ENCODE results near the gene PPP1R36. TPM values are rescaled to one million over a fixed set of nuclear protein-coding genes. Genes with fewer than 3 reads are reported as not detected.
A peak's percentile ranks its signal among the peaks of the same experiment; 100 is the strongest.

The PPP1R36 gene
- polyA plus RNA-seq, 2 donors = 0.26 to 0.71 TPM

DNA sequence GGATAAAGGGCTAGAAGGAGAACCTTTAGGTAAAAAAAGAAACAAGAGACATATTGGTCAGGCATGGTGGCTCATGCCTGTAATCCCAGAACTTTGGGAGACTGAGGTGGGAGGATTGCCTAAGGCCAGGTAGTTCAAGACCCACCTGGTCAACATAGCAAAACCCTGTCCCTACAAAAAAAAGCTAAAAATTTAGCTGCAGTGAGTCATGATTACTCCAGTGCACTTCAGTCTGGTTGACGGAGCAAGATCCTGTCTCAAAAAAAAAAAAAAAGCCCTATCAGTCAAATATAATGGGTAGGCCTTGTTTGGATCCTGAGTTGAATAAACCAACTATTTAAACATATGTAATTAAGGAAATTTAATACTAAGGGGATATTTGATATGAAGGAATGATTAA lies 54.2 kb downstream of the PPP1R36 start:
- no peak overlapping the region for H3K27ac ChIP-seq (ENCODE audit: low read depth in 2 of 2, low read length in 1 of 2)
- no peaks in the 10 kb centered on the region for H3K9me3 ChIP-seq (ENCODE audit: control insufficient read depth in 2 of 2, insufficient read depth in 1 of 2, low read depth in 1 of 2, low read length in 1 of 2)
- H3K4me3 ChIP-seq (ENCODE audit: low read depth in 1 of 2, low read length in 2 of 2) = no peak overlapping the region
- 68 to 77% methylated on average over 1 of the region's 1 CpG for WGBS, 2 donors
- no peaks in the 10 kb centered on the region for H3K36me3 ChIP-seq (ENCODE audit: control insufficient read depth in 2 of 2, insufficient read depth in 2 of 2, low read length in 1 of 2)
- no peaks in the 10 kb centered on the region for H3K27me3 ChIP-seq (ENCODE audit: control insufficient read depth in 1 of 2, insufficient read depth in 2 of 2, low read length in 2 of 2)
- peaks cover 0 to 2% of the 10 kb centered on the region in 2 donors for H3K4me1 ChIP-seq (ENCODE audit: control insufficient read depth in 2 of 2, insufficient read depth in 2 of 2, low read length in 1 of 2)

DNA sequence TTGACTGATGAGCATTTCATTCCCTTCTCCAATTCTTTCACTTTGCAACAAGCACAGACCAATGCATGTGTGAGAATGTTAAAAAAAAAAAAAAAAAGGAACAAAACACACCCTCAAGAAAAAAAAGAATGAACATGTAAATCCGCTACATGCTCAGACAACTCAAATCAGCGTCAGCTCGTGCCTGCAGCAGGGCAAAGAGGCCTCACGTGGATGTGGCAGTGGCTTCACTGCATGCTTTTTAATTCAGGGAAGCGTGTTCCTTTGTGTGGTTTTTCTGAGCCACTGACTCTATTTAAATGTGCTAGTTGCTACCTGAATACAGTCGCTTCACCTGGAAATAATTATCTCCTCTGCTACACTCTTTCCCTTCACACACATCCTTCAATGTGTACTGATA lies 55.1 kb downstream of the PPP1R36 start:
- Histone ChIP-seq H3K4me3 (ENCODE audit: low read depth in 1 of 2, low read length in 2 of 2) (no peak overlapping the region), H3K27me3 (ENCODE audit: control insufficient read depth in 1 of 2, insufficient read depth in 2 of 2, low read length in 2 of 2) (no peaks in the 10 kb centered on the region), H3K36me3 (ENCODE audit: control insufficient read depth in 2 of 2, insufficient read depth in 2 of 2, low read length in 1 of 2) (no peaks in the 10 kb centered on the region), H3K4me1 (ENCODE audit: control insufficient read depth in 2 of 2, insufficient read depth in 2 of 2, low read length in 1 of 2) (peaks cover 0 to 2% of the 10 kb centered on the region in 2 donors), H3K9me3 (ENCODE audit: control insufficient read depth in 2 of 2, insufficient read depth in 1 of 2, low read depth in 1 of 2, low read length in 1 of 2) (no peaks in the 10 kb centered on the region), H3K27ac (ENCODE audit: low read depth in 2 of 2, low read length in 1 of 2) (no peak overlapping the region)
- 55 to 65% methylated on average over 6 of the region's 6 CpGs for WGBS, 2 donors

DNA sequence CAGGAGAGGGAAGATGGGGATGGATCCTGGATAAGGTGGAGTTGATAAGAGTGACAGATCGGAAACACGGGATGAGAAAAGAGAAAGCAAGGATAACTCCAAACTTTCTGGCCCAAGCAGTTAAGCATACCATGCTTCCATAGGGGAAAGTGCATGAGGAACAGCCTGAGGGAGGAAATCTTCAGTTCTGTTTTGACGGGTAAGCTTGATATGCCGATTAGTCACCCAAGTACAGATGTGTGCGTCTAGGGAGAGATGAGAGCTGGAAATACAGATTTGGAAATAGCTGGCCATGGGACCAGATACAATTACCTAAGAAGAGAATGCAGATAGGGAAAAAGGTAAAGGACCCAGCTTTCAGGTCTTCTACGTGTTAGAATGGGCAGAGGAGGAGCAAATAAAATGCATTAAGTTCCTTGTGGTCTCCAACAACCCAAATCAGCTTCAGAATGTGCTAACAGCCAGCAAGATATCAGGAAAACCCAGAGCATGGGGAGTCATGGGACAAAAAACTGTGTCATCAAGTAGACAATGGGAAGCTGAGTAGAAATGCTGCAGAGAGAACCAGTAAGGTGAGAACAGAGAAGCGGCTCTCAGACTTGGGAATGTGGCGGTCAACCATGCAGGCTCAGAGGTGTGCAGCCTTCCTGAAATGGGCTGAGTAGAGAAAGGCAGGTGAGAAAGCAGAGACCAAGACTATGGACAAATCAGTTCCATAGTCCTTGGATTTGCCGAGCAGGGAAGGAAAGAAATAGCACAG lies 56.3 kb downstream of the PPP1R36 start:
- peak overlapping the region; percentile 15 to 26 for H3K27ac ChIP-seq (ENCODE audit: low read depth in 2 of 2, low read length in 1 of 2)
- H3K4me3 ChIP-seq (ENCODE audit: low read depth in 1 of 2, low read length in 2 of 2) = no peak overlapping the region
- H3K27me3 ChIP-seq (ENCODE audit: control insufficient read depth in 1 of 2, insufficient read depth in 2 of 2, low read length in 2 of 2) = no peaks in the 10 kb centered on the region
- peaks cover 0 to 2% of the 10 kb centered on the region in 2 donors for H3K4me1 ChIP-seq (ENCODE audit: control insufficient read depth in 2 of 2, insufficient read depth in 2 of 2, low read length in 1 of 2)
- no peaks in the 10 kb centered on the region for H3K9me3 ChIP-seq (ENCODE audit: control insufficient read depth in 2 of 2, insufficient read depth in 1 of 2, low read depth in 1 of 2, low read length in 1 of 2)
- H3K36me3 ChIP-seq (ENCODE audit: control insufficient read depth in 2 of 2, insufficient read depth in 2 of 2, low read length in 1 of 2) = no peaks in the 10 kb centered on the region
- 63 to 79% methylated on average over 9 of the region's 9 CpGs for WGBS, 2 donors

DNA sequence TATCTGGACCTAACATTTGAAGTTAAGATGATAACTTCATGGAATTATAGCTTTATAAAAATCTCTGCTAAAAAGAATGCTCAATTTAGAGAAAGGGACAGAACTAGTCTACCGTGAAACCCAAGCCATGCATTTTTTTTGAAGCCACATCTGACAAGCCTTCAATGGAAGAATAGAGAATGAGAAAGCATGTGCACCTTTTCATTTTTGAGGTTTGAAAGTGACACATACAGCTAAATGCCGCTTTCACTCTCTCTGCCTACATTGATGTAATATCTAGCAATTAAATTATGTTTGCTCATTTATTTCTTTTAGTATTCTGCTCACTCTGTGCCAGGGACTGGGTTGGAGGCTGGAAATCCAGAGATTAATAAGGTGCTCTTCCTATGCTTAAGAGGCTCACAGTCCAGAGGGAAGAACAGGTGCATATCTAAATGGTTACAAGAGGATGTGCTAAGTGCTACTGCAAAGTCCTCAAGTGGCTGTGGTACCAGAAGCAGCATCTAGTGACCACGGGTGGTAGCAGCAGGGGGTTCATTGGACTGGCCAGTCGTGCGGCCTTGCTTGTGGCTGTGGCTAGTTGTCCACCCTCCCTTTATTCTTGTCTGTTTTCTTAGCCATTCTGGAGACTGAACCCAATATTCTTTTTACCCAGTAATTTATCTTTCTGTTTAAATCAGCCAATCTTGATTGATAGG lies 60.4 kb downstream of the PPP1R36 start:
- Histone ChIP-seq H3K4me3 (ENCODE audit: low read depth in 1 of 2, low read length in 2 of 2) (no peak overlapping the region), H3K27me3 (ENCODE audit: control insufficient read depth in 1 of 2, insufficient read depth in 2 of 2, low read length in 2 of 2) (no peaks in the 10 kb centered on the region), H3K36me3 (ENCODE audit: control insufficient read depth in 2 of 2, insufficient read depth in 2 of 2, low read length in 1 of 2) (no peaks in the 10 kb centered on the region), H3K9me3 (ENCODE audit: control insufficient read depth in 2 of 2, insufficient read depth in 1 of 2, low read depth in 1 of 2, low read length in 1 of 2) (no peaks in the 10 kb centered on the region), H3K4me1 (ENCODE audit: control insufficient read depth in 2 of 2, insufficient read depth in 2 of 2, low read length in 1 of 2) (peaks cover 0 to 2% of the 10 kb centered on the region in 2 donors), H3K27ac (ENCODE audit: low read depth in 2 of 2, low read length in 1 of 2) (no peak overlapping the region)
- WGBS, 2 donors = 84 to 87% methylated on average over 5 of the region's 5 CpGs

DNA sequence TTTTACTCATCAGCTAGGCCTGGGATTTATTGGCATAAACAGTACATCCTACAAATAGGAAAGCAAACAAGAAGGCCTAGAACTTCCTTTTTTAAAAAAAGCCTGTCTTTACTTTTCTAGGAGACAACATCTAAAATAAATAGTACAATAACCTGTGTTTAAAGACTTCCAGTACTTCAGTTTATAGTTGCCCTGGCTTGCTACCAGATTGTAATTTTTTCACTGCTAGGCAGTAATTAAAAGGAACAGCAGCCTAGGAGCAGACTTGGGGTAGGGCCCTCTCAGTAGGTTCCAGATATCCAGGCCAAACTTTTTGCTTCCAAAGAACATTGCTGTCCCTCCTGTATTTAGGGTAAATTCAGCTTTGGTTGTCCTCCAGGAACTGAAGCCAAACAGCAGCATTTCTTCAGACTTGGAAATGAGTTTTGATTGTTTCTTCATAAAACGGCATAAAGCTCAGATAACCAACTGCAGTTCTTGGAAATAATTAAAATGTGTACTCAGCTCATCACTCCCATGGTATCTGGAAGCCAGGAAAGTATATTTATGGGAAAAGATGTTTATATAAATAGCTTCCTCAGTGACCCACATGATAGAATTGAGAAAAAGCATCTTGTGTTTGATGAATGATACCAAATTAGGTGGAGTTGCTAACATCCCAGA lies 61.7 kb downstream of the PPP1R36 start:
- Histone ChIP-seq H3K36me3 (ENCODE audit: control insufficient read depth in 2 of 2, insufficient read depth in 2 of 2, low read length in 1 of 2) (no peaks in the 10 kb centered on the region), H3K27ac (ENCODE audit: low read depth in 2 of 2, low read length in 1 of 2) (peak overlapping the region; percentile 24 to 44), H3K9me3 (ENCODE audit: control insufficient read depth in 2 of 2, insufficient read depth in 1 of 2, low read depth in 1 of 2, low read length in 1 of 2) (no peaks in the 10 kb centered on the region), H3K27me3 (ENCODE audit: control insufficient read depth in 1 of 2, insufficient read depth in 2 of 2, low read length in 2 of 2) (no peaks in the 10 kb centered on the region), H3K4me3 (ENCODE audit: low read depth in 1 of 2, low read length in 2 of 2) (no peak overlapping the region), H3K4me1 (ENCODE audit: control insufficient read depth in 2 of 2, insufficient read depth in 2 of 2, low read length in 1 of 2) (peaks cover 0 to 2% of the 10 kb centered on the region in 2 donors)
- 33 to 39% methylated on average over 1 of the region's 1 CpG for WGBS, 2 donors

DNA sequence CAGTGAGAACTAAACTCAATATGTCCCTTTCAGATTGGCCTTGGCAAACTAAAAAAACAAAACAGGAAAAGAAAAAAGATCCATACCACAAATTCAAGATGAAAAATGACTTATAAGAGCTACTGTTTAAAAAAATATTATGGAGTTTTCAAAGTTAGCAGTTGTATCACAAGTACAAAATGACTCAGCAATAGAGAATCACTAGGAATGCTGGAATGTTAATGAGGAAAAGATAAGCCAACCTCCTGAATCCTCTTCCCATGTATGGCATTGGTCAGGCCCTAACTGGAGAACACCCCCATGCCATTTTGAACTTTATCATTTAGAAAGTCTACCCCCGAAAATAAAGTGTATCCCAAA lies 62.2 kb downstream of the PPP1R36 start:
- Histone ChIP-seq H3K27ac (ENCODE audit: low read depth in 2 of 2, low read length in 1 of 2) (no peak overlapping the region), H3K4me3 (ENCODE audit: low read depth in 1 of 2, low read length in 2 of 2) (no peak overlapping the region), H3K9me3 (ENCODE audit: control insufficient read depth in 2 of 2, insufficient read depth in 1 of 2, low read depth in 1 of 2, low read length in 1 of 2) (no peaks in the 10 kb centered on the region), H3K4me1 (ENCODE audit: control insufficient read depth in 2 of 2, insufficient read depth in 2 of 2, low read length in 1 of 2) (peaks cover 0 to 2% of the 10 kb centered on the region in 2 donors), H3K27me3 (ENCODE audit: control insufficient read depth in 1 of 2, insufficient read depth in 2 of 2, low read length in 2 of 2) (no peaks in the 10 kb centered on the region), H3K36me3 (ENCODE audit: control insufficient read depth in 2 of 2, insufficient read depth in 2 of 2, low read length in 1 of 2) (no peaks in the 10 kb centered on the region)
- WGBS, 2 donors = 79 to 80% methylated on average over 1 of the region's 1 CpG

DNA sequence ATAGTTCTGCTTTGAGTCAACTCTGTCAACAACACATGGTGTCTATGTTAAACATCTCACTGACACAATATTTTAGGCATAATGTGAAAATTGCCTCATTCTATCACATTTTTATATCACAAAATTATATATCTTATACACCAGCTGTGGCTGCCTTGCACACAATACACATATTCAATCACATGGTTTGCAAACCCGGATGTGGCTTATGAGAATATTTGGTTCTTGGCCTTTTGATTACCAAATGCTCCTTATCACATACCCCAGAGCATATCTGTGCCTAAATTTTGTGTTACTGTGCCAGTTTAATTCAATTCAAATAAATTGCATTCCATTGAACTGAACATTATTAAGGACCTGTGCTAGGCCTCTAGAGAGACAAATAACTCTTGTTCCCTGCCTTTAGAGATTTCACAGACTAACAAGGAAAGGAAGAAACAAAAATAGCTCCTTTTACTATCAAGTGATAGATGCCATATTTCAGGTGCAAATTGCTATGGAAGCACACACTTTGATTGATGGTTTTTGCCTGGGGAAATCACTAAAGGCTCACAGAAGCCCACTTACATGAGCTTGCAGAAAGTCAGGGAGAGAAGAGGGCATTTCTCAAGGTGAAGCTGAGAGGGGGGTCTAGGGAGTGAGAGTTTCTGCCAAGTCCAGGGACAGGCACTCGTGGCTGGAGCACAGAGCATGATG lies 63.4 kb downstream of the PPP1R36 start:
- Histone ChIP-seq H3K27me3 (ENCODE audit: control insufficient read depth in 1 of 2, insufficient read depth in 2 of 2, low read length in 2 of 2) (no peaks in the 10 kb centered on the region), H3K36me3 (ENCODE audit: control insufficient read depth in 2 of 2, insufficient read depth in 2 of 2, low read length in 1 of 2) (no peaks in the 10 kb centered on the region), H3K27ac (ENCODE audit: low read depth in 2 of 2, low read length in 1 of 2) (peak overlapping the region in 1 of 2 donors; percentile 59), H3K9me3 (ENCODE audit: control insufficient read depth in 2 of 2, insufficient read depth in 1 of 2, low read depth in 1 of 2, low read length in 1 of 2) (no peaks in the 10 kb centered on the region), H3K4me3 (ENCODE audit: low read depth in 1 of 2, low read length in 2 of 2) (no peak overlapping the region), H3K4me1 (ENCODE audit: control insufficient read depth in 2 of 2, insufficient read depth in 2 of 2, low read length in 1 of 2) (peaks cover 0 to 2% of the 10 kb centered on the region in 2 donors)
- WGBS, 2 donors = 53 to 59% methylated on average over 2 of the region's 2 CpGs

DNA sequence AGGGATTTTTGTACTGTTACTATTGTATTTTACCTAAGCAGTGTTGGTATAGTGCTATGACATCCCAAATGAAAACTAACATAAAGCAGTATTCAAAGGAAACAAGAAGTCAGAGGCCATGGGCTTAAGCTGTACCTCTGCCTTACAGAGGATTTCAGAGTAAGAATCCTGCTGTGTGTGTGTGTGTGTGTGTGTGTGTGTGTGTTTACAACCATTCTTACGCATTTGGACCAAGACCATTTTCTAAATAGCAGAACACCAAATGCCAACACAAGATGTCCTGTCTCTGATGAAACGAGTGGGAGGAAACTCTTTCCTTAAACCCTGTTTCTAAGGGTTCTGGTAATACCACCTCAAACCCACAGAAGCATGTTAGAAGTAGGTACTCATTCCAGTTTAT lies 64.4 kb downstream of the PPP1R36 start:
- peaks cover 0 to 7% of the 10 kb centered on the region in 2 donors for H3K4me1 ChIP-seq (ENCODE audit: control insufficient read depth in 2 of 2, insufficient read depth in 2 of 2, low read length in 1 of 2)
- H3K4me3 ChIP-seq (ENCODE audit: low read depth in 1 of 2, low read length in 2 of 2) = no peak overlapping the region
- WGBS, 2 donors = 68 to 70% methylated on average over 2 of the region's 2 CpGs
- H3K36me3 ChIP-seq (ENCODE audit: control insufficient read depth in 2 of 2, insufficient read depth in 2 of 2, low read length in 1 of 2) = no peaks in the 10 kb centered on the region
- no peaks in the 10 kb centered on the region for H3K9me3 ChIP-seq (ENCODE audit: control insufficient read depth in 2 of 2, insufficient read depth in 1 of 2, low read depth in 1 of 2, low read length in 1 of 2)
- no peaks in the 10 kb centered on the region for H3K27me3 ChIP-seq (ENCODE audit: control insufficient read depth in 1 of 2, insufficient read depth in 2 of 2, low read length in 2 of 2)
- H3K27ac ChIP-seq (ENCODE audit: low read depth in 2 of 2, low read length in 1 of 2) = no peak overlapping the region

DNA sequence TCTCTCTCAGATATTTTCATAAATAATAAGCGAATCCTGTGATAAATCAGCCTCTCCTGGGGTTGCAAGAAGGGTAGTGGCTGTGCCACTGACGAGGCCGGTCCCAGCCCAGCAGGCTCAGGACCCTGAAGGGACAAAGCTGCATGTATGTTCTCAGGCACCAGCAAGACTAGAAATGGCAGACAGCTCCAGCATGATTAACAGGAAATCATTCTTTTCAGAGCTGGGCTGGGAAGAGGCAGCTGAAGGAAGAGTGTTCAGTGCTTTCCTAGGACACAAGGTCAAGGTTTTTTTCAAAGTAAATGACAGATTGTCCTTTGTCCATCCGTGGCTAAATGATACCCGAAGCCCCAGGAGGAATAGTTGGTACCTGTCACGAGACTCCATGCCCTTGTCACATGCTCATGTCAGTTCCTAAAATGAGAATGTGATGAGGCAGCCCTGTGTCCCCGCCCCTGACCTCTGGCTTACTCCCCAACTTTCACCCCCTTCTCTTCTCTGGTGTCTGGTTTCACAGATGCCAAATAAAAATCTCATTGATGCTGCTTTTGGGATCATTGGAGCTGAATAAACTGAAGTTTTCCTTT lies 65.1 kb downstream of the PPP1R36 start:
- Histone ChIP-seq H3K4me1 (ENCODE audit: control insufficient read depth in 2 of 2, insufficient read depth in 2 of 2, low read length in 1 of 2) (peaks cover 0 to 7% of the 10 kb centered on the region in 2 donors), H3K27ac (ENCODE audit: low read depth in 2 of 2, low read length in 1 of 2) (no peak overlapping the region), H3K4me3 (ENCODE audit: low read depth in 1 of 2, low read length in 2 of 2) (no peak overlapping the region), H3K36me3 (ENCODE audit: control insufficient read depth in 2 of 2, insufficient read depth in 2 of 2, low read length in 1 of 2) (no peaks in the 10 kb centered on the region), H3K27me3 (ENCODE audit: control insufficient read depth in 1 of 2, insufficient read depth in 2 of 2, low read length in 2 of 2) (no peaks in the 10 kb centered on the region), H3K9me3 (ENCODE audit: control insufficient read depth in 2 of 2, insufficient read depth in 1 of 2, low read depth in 1 of 2, low read length in 1 of 2) (no peaks in the 10 kb centered on the region)
- 55 to 56% methylated on average over 7 of the region's 7 CpGs for WGBS, 2 donors

All from esophagus (tissue), 2 donors.